HG02763 (cell line): ENCODE data around the gene METTL17.
A peak's percentile ranks its signal among the peaks of the same experiment; 100 is the strongest.
"Not testable (repeated sequence)": the region's sequence is repeated elsewhere in the genome, so short reads cannot be mapped to it uniquely, and the experiment has no call there.

Experiments used
- ATAC-seq: cut with Tn5 transposase; IDR thresholded peaks from one replicate; pipeline ENCODE4 v1.9.1; 2021; ENCODE audit warnings: mild to moderate bottlenecking, moderate library complexity; ENCODE audit not compliant: unreplicated experiment

The METTL17 gene

DNA sequence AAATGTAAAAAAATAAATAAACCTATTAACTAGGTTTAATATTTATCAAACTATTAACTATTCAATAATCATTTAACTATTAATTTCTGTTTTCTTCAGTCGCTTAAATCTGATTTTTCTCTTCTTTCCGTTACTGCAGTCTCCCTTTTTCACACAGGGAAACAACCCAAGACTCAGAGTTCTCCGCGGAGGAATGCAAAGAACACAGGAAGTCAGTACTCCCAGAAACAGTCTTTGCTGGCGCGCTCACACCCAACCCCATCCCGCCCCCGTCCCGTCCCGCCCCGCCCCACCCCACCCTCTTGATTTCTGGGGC is 351 bp upstream of the METTL17 start:
- ATAC-seq, result no peak

DNA sequence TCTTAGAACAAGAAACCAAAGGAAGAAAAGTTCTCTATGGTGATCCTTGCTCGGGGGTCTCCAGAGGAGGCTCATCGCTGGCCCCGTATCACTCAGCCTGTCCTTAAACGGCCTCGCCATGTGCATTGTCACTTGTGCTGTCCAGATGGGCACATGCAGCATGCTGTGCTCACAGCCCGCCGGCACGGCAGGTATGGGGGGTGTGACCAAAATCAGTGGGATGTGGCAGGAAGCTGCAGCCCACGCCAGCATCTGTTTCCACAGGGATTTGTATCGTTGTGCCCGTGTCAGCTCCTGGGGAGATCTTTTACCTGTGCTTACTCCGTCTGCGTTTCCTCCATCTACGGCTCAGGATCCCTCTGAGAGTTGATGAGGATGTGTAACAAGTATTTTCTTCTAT is 6.7 kb downstream of the METTL17 start:
- no peak for ATAC-seq

DNA sequence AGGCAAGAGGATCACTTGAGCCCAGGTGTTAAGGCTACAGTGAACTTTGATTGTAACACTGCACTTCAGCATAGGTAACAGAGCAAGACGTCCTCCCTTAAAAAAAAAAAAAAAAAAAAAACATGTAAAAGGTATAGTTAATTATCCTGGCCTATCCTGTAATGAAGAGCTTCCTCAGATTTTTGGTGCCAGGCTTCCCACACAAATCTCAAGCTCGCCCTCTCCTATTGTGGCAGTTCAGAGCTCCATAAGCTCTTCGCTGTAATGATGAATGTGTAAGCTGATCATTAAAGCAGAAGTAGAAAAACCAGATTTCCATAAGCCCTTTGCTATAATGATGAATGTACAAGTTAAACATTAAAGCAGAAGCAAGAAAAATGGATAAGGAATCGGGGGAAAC is 7.3 kb downstream of the METTL17 start:
- no peak for ATAC-seq

DNA sequence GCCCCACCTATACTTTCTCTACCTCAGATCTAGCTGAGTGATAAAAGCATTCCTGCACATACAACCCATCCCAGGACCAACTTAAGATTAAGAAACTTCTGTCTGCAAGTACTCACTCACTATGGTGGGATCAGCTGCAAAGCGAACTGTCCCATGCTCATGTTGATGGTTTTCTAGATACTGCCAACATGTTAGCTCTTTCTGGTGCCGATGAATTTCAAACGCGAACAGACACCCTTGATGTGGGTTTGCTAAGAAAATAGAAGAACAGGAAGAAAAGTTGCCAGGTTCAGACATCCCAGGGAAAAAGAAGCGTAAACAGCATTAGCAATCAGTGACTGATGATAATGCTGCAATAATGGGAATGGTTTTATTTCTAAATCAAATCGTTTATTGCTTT is 7.8 kb downstream of the METTL17 start:
- ATAC-seq, result no peak

DNA sequence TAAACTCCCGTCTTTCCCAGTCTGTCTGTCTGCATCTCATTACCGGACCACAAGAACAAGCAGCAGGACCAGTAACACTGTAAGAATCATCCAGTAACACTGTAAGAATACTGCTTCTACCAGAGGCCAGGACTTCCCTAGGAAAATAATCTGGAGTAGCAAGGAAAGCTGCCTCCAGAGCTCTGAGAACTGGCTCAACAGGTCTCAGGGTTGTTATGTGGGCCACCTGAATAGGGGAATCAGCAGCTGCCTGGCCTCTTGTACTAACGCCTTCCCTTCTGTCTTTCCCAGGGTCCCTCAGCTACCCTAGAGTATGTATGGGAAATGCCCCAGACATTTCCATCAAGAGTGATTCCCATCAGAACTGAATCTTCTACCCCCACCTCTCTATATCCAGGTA is 8.4 kb downstream of the METTL17 start:
- no peak for ATAC-seq

DNA sequence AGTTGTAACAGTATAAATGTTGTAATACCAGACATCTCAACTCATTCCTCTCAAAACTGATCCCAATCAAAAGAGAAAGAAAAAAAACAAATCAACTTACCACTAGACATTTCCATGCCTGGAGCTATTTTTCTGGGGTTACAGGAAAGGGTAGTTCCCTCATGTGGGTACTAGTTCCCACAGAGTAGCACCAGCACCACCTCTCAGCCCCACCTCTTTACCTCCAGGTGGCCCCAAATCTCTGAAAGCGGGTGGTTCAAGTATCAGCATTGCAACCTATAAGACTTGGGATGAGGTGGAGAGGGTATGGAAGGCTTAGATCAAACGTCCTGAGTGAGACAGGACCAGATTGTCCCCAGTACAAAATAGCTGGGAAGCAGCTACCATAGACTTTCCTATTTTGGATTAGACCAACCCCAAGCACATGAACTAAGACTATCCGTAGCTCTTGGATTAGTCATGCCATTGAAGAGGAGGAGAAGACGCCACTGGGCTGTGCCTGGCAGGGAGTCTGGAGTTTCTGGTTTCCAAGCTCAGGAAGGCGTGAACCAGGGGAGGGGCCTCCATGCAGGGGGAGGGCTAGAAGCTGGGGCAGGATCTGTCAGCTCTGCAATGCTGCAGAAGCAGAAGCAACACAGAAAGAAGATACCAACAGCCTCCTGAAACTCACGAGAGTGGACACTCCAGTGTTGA is 9.0 kb downstream of the METTL17 start, which contains the start of gene SLC39A2:
Gene SLC39A2 (plus strand): TSS at position 620 of the 693 bp plus-strand sequence. CDS start 154 bp downstream, outside the sequence.
- no peak for ATAC-seq

DNA sequence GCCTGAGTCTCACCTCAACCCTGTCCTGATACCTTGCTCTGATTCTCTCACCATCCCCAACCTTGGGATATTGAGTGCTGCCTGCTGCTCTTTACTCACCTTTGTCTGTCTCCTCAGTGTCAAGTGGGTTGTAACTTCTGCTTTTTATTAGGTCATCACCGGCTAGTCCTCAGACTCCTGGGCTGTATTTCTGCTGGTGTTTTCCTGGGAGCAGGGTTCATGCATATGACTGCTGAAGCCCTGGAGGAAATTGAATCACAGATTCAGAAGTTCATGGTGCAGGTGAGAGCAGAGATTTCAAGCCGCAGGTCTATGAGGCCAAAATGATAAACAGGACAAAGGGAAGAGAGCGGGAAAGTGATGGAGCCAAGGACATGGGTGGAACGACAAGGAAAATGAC is 9.8 kb downstream of the METTL17 start:
- ATAC-seq, result no peak

DNA sequence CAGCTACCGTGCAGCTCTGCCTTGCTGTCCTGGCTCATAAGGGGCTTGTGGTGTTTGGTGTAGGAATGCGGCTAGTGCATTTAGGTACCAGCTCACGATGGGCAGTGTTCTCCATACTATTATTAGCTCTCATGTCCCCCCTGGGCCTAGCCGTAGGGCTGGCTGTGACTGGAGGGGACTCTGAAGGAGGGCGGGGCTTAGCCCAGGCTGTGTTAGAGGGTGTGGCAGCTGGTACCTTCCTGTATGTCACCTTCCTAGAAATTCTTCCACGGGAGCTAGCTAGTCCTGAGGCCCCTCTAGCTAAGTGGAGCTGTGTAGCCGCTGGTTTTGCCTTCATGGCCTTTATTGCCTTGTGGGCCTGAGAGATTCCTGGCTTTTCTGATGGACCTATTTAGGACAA is 11.4 kb downstream of the METTL17 start:
- ATAC-seq, result no peak

DNA sequence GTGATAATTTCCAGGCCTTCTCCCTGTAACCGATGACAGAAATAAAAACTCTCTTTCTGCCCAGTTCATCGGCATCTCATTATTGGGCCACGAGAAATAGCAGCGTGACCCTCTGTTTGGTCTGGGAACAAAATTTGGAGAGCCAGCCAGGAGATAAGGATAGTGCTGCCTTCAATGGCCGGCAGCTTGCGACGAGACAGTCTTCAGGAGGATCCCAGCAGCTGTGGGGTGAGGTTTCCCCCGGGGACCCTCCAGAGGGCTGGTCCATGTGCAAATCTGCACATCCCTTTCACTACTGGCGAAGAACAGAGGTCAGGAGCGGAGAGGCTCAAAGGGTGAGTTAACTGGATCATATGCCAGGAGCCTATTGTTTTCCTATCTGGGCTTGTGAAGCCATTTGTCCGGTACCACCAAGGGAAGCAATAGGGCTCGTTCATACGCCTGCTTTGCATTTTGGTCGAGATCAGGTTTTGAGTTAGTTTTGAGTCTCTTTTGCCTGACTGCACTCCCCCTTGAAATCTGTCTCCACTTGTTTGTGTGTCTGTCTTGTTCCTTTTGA is 14.1 kb downstream of the METTL17 start:
- ATAC-seq, result no peak

DNA sequence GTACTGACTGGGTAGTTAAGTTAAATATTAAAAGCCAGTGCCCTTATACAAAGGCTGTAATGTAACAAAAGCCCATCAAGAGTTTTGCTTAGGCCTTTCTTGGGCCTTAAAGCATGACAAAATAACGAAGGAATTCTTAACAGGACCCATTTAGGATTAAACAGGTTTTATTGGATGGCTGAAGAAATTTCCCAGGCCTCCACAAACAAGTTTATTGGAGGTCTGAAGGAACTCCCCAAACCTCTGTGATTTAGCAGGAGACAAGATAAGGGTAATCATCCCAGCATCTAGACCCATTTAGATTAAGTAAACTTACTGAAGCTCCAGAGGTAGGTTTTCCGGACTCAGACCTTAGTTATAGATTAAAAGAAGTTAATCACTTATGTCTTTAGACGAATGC is 19.9 kb downstream of the METTL17 start:
- ATAC-seq, result not testable (repeated sequence)

DNA sequence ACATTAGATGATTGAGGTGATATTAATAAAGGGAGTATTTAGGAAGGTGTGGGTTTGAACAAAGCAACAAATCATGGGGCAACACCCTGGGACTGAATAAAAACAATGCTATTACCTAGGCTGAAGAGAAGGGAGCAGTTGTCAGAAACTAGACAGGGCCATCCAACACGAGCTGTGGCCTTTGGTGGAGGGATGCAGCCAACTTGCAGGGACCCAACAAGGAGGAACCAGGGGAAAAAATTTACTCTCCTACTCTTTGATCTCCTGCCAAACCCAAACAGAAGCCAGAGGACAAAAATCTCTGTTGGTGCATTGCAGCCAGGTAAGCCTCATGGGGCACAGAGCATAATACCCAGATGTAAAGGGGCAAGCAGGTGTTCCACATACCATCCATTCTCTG is 21.4 kb downstream of the METTL17 start:
- ATAC-seq, result no peak

DNA sequence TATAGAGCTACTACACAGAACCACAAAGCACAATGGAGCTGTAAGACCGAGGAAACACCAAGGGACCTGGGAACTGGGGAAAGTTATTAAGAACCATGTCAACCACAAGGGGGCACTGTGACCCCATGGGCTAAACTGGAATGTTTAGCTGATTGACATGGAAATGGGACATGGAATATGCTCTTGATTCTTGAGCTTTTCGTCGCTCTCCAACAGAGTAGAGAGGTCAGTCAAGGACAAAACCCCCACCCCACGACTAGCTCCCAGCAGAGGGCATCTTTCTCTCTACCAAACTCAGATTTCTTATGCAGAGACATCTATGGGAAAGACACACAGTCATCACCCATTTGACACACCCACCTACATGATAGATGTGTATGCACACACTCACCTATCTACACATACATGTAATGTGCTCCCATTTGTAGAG is 25.0 kb downstream of the METTL17 start:
- peak; percentile 60 for ATAC-seq

DNA sequence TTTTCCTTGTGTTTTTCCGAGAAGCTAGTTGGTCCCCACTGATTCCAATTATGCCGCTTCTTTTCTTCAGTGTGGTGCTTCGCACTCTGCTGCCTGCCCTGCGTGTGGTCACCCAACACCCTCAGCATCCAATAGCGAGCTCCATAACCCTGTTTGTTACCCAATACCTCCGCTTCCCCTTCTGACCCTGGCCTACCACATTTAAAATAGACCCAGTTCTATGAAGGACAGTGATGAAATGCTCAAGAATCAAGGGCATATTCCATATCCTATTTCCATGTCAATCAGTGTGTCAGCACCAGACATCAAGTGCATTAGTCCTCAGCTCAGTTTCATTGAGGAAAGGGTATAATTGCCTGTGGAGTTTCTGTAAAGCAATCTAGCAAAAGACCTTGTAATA is 25.5 kb downstream of the METTL17 start:
- no peak for ATAC-seq

DNA sequence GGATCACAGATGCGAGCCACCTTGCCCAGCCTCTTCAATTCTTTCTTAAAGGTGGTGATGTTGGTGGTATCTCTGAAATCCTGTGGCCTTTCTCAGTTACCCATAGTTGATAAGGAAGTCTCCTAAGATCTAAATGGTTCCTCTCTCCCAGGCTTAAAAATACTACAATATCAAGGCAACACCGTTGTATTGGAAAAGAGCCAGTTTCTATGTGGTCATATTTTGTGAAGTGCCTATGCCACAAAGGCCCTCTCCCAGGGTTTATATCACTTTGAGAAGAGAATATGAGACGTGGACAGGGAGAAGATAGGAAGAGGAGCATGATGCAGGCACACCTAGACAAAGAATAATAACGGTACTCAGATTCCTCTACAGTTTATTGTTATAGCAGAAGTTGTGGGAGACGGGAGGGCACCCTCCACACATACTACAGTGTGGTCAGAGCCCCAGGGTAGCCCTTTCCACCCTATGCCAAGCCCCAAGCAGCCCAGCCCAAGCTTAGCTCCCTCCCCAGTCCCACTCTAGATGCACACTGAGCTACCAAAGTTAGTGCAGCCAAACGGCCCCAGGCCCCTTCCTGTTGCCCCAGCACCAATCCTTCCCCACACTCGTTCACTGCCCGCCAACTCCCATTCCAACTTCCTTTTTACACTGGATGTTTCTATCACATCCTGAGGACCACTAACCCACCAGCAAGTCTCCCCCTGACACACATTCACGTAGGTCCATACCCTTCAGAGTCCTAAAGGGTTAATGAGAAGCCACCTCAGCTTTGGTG is 26.8 kb downstream of the METTL17 start:
- ATAC-seq, result no peak

DNA sequence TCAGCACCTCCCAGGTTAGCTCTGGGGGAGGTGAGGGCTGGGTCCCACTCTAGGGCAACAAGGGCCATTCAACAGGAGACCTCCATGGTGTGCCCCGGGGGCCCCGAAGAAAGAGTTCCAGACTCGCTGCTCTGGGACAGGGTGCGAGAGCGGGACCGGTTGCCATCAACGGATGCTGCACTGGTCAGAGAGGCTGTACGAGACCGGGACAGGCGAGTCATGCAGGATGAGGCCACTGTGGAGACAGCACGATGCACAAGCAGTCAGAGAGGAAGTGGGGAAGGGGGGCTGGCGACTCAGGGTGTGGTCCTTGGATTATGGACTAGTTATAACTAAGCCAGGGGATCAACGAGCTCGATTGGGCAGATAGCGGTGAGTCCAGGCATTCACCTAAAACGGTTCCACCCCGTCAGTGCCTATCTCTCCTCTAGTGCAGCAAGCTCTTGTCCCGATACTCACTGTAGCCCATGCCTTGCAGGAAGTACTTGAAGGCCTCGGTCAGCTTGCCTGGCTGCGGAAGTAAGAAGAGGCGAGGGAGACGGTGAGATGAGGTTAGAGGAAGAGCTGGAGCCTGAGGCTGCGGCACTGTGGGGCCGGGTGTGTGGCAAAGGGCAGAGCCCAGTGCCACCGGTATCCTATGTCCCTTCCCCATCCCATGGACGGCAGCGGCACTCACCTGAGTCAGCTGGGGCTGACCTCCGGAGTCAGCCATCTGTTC is 27.9 kb downstream of the METTL17 start:
- ATAC-seq, result no peak

DNA sequence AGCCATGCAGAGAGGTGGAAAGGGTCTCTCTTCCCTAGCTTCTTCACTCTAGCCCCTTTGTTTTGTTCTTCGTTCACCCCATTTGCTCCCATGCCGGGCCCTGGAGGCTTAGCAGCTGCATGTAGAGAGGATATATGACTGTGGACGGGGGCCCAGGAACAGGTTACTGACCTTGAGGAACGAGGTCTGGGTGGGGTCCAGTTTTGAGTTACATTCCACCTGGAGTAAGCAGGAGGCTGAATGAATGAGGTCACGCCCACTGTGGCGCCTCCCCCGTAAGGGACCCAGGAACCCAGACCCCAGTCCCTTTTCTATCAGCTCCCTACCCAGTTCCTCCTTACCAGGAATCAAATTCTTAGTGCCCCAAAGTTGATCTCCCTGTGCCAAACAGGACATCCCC is 28.5 kb downstream of the METTL17 start:
- no peak for ATAC-seq

DNA sequence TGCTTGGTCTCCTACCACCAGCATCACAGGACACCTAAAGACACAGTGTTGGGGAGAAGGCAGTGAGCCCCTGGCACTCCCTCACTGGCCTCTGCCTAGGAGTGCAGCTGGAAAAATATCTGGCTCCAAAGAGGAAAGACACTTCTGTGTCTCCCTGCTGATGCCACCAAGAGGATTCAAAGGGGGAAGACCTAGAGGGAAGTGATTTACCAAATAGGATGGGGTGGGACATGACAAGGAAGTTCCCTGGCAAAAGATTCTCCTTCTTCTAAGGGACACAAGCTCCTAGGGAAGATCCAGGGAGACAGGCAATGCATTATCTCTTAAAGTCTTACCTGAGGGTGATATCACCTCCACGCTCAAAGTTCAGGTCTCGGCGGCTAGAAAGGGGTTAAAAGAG is 29.0 kb downstream of the METTL17 start:
- no peak for ATAC-seq

DNA sequence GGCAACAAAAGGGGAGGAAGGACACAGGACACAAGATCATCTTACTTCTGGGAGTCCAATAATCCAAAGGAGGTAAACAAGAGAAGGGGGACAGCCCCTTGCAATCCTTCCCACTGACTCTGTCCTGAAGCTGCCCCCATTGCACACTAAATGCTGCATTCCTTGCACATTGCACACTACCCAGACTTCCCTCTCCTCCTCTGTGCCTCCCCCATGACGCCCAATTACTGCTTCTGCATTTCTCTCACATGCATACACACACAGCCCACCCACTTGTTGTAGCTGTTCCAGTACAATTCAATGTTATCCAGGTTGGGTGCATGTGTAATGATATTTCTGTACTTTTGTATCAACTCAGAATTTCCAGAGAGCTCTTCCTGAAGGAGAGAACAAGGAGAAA is 29.6 kb downstream of the METTL17 start:
- no peak for ATAC-seq

DNA sequence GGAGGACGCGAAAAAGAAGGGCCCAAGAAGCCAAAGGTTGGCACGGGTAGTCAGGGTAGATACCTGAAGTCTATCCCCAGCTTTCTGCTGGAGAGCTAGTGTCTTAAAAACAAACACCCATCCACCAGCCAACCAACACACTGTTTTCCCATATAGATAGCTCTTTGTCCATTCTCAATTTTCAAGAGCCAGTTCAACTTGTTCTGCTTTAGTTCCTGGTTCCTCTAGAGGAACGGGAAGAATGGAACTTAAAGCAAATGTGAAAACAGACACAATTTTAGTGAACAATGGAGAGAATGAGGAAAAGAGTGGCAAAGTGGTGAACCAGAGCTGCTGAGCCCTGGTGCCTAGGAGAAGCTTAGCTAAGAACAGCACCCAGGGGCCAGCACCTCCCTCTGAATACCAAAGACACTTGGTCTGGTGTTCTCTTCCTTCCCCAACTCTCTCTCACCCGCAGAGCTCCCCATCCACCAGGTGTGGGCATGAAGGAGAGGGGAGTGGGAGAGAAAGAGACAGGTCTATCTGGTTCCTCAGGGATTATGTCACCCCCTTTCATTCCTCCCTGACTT is 31.3 kb downstream of the METTL17 start:
- ATAC-seq, result no peak

DNA sequence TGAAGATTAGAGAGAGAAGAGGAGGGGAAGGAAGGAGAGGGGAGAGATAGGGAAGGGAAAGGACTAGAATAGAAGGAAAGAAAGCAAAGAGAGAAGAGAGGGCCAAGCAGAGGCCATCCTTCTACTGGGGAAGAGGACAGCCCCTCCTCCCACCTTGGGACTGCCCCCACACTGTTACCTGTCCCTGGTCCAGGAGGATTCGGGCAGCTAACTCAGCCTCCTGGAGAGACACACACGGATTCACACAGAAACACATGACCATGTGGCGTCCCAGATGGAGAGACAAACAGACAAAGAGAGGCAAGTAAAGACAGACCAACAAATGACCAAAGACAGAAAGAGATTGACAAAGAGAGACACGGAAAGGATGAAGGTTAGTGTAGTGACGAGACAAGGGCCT is 32.9 kb downstream of the METTL17 start:
- no peak for ATAC-seq

DNA sequence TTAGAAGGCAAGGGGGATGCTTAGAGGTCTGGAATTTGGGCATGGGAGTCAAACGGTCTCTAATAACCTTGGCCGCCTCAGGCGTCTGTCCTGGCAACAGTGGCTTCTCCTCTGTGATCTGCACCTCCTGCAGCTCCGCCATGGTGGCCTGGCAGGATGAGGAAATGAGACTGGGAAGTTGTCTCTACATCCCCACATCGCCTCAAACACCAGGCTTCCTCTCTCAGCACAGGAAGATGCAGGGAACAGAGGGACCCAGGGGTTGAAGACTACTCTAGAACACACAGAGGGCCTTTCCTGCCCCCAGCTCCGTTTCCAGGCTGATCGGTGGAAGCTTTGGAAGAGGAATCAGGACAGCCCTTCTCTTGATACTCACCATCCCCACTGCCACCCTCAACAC is 33.4 kb downstream of the METTL17 start:
- ATAC-seq, result no peak
